Activated effector memory CD4-positive, alpha-beta T cell treated with Interleukin-2 at 50 U/mL for 16 hours (primary cell): ENCODE measurements around the gene YEATS4.
A peak's percentile ranks its signal among the peaks of the same experiment; 100 is the strongest.
"Not testable (repeated sequence)": the region's sequence is repeated elsewhere in the genome, so short reads cannot be mapped to it uniquely, and the experiment has no call there.

Experiments
- DNase-seq: peaks from one replicate; pipeline ENCODE4 v3.0.0-alpha.2; 2020

The YEATS4 gene

GRCh38 chr12:69359531-69360347 lies at the start of gene YEATS4:
Gene YEATS4 (plus strand): TSS chr12:69359743. CDS start chr12:69359973, 230 bp downstream.
- peak; percentile 79 for DNase-seq

DNA sequence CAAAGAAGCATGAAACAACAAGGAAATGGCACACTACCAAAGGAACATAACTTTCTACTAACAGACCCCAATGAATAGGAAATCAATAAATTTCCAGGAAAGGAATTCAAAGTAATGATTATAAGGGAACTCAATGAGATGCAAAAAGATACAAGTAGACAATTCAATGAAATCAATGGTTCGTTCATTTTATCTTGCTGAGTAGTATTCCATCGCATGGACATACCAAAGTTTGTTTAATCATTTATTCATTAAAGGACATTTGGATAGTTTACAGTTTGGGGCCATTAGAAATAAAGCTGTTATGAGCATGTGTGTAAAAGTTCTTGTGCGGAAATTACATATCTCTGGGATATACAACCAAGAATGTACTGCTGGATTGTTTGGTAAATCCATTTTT lies 46.3 kb upstream of the YEATS4 start:
- DNase-seq: no peak

DNA sequence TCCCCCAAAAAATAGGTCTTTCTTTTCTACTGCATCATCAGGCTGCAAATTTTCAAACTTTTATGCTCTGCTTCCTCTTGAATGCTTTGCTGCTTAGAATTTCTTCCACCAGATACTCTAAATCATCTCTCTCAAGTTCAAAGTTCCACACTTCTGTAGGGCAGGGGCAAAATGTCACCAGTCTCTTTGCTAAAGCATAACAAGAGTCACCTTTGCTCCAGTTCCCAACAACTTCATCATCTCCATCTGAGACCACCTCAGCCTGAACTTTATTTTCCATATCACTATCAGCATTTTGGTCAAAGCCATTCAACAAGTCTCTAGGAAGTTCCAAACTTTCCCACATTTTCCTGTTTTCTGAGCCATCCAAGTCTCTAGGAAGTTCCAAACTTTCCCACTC lies 42.8 kb upstream of the YEATS4 start:
- not testable (repeated sequence) for DNase-seq

- DNase-seq: not testable (repeated sequence)
Measured at GRCh38 chr12:69317233-69317632, 42.3 kb upstream of the YEATS4 start.

DNA sequence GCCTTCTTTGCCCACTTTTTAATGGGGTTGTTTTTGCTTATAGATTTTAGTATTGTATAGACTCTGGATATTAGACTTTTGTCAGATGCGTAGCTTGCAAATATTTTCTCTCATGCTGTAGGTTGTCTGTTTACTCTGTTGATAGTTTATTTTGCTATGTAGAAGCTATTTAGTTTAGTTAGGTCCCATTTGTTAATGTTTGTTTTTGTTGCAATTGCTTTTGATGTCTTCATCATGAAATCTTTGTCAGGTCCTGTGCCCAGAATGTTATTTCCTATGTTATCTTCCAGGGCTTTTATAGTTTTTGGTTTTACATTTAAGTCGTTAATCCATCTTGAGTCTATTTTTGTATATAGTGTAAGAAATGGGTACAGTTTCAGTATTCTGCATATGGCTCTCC lies 41.3 kb upstream of the YEATS4 start:
- no peak for DNase-seq

GRCh38 chr12:69321351-69321750 lies 38.2 kb upstream of the YEATS4 start:
- no peak for DNase-seq

GRCh38 chr12:69324797-69325466 lies 34.6 kb upstream of the YEATS4 start:
- DNase-seq: no peak

DNA sequence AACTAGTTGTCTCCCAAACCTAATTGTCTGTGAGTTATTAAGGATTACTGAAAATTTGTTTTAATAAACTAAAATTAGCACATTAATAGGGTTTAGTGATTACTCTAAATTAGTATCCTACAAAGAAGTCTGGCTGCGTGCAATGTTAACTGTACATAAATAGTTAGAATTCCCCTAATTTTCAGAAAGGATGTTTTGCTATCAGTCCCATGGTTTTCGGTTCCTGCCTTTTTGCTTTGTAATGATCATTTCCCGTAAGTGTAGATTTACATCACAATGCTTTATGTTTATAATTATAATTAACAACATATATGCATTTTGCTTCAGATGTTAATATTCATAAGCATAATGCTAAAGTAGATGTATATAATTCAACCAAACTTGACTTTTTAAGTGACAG lies 31.1 kb upstream of the YEATS4 start:
- no peak for DNase-seq

GRCh38 chr12:69329669-69330428 lies 29.7 kb upstream of the YEATS4 start:
- DNase-seq: peak; percentile 32

DNA sequence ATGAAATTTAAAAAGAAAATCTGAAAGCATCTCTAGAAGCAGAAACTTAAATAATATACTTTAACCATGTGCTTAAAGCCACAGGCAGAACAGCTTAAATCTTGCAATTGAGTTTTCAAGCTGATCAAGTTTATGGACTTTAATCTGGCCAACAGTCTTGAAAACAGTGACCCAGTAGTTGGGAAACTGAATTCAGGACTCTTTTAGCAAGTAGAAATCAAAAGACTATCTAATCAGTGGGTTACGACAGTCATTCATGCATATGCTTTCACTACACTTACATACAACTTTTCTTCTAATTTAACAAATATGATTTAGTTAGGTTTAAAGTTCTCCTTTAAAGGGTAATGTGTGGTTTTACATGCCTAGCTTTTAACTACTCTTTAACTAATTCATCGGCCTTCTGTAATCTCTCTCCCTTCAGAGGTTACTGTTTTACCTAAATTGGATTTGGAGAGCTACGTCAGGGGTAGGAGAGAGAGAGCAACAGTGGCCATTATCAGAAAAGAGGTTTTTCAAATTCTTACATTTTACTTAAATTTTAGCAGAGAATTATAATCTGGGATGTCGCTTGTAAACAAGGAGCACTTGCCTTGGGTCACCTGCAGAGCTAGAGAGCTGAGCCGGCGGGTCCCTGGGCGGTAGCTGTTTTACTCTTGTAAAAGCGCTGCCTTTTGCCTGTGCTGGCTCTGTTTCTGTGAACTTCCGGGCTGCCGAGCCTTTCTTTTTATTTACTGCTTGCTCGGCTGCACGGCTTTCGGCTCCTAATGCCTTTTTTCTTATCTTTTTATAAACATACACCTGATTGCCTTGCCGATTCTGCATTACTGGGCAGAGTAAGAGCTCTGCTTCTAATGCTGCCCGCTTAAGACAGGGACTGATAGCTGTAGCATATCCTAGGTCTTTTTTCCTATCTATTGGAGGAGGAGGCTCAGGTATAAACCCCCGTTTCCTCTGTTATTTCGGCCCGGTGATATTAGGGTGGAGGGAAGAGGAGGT lies 28.8 kb upstream of the YEATS4 start:
- peak; percentile 65 for DNase-seq

- DNase-seq: no peak
Measured at GRCh38 chr12:69331519-69331908, 28.0 kb upstream of the YEATS4 start.

DNA sequence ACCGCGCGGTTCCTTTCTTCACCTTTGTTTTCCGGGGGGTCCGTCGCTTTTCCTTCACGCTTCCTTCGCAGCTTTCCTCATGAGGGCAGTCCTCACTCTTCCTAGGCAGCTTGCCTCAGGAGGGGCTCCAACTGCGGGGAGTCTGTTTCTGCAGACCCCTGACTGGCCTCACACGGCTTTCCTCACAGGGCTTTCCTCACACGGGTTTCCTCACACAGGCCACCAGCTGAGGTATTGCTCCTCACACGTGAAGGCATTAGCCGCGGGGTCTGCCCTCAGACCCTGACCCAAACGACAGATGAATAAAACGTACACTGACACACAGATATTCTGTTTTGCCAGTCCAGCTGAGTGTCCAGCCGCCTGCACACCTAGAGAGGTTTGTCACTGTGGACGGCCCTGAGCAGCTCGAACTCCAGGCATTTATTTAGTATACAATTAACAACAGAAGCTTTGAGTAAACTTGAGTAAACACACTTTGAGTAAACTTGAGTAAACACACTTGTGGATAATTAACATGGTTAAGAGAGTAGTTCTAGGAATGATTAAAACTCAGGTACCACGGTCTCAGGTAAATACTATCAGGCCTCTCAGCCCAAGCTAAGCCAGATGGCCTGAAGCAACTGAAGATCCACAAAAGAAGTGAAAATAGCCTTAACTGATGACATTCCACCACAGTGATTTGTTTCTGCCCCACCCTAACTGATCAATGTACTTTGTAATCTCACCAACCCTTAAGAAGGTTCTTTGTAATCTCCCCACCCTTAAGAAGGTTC lies 27.4 kb upstream of the YEATS4 start:
- no peak for DNase-seq

DNA sequence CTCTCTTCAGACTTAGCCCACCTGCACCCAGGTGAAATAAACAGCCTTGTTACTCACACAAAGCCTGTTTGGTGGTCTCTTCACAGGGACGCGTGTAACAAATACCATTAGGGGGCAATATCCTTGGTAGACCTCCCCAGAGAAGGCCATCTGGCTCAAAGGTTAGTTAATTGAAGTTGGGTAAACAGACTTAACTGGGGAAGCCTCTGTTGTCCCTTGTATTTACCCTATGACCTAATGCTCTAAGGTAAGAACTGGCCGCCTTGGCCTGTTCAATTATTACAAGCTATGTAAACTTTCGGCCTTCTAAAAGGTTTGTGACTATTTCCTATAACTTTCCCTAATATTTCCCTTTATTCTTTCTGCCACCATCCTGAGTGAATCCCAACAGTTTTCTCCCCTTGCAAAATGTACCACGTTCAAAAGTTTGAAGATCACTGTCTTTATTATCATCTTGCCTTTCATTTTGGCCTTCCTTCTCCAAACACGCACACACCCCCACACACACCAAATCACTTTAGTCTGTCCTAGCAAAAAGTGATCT lies 26.7 kb upstream of the YEATS4 start:
- no peak for DNase-seq

- no peak for DNase-seq
Measured at GRCh38 chr12:69334158-69334557, 25.4 kb upstream of the YEATS4 start.

DNA sequence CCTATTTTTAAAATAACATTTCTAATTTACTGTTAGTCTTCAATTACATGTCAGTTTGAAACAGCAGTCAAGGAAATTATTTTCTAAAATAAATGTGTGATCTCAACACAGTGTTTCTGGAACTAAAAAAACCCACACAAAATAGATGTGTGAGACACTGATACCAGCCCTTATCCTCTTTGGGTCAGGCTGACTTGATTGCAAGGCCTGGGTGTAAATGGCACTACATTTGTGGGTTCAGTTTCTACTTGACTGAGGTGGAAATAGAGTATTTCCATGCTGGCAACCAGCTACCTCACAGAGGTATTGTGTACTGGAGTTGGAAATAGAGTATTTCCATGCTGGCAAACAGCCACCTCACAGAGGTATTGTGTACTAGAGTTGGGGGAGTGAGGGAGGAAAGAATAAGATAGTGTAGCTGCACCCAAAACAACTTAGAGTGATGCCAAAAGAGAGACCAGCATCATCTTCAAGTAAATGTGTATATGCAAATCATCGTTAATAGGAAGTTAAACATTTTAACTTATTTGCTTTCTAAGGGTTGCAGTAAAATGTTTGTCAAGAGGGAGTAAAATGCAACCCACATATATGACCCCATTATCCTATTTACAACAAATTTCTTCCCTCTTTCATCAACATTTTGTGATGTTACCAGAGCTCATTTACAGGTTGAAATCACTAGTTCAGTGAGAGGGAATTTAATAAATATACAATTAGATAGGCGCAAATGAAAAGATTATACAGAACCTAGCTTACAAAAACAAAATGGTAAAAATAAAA lies 22.0 kb upstream of the YEATS4 start:
- no peak for DNase-seq

DNA sequence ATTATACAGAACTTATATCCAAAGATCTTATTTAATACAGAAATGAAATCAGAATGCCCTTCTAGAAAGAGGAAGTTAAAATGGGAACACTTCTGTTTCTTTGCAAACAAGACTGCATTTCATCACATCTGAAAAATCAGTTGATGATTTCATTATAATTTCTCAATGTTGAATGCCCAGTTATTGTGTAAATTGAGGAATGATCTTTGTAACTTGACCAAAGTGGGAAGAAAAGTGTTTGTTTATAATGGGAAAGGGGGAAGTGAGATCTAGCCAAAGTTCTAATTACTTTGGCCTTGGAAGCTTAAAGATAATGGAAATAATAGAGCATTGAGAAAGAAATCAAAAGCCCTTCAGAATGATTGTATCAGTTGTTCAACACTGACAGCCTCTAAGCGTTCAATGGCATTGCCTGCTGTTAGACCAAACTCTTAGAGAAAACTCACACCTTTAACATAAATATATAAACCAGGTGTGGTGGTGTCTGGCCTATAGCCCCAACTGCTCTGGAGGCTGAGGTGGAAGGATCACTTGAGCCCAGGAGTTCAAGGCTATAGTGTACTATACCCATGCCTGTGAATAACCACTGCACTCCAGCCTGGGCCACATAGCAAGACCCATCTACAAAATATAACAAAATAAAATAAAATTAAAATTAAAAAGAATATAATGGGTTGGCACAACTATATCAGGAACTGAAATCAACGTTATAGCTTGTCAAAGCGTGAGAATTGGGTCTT lies 21.3 kb upstream of the YEATS4 start:
- no peak for DNase-seq

GRCh38 chr12:69338936-69339335 lies 20.6 kb upstream of the YEATS4 start:
- no peak for DNase-seq

GRCh38 chr12:69339999-69340398 lies 19.5 kb upstream of the YEATS4 start:
- DNase-seq: no peak

DNA sequence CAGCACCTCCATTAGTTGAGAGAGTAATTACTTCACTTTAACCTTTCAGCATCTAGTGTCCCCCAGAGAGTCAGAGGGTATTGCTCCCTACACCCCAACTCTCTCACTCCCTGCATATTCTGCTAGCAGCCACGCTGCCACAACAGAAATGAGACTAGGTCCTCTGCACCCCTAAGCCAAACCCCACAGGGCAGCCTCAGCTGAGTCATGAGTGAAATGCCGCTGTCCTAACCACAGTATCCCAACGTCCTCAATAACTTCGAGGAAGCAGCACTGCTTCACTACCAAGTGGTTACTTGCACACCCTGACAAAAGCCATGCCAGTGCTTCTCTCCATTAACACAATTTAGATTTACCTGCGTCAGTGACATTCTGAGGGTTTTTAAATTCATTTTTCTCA lies 18.2 kb upstream of the YEATS4 start:
- no peak for DNase-seq

- DNase-seq: no peak
Measured at GRCh38 chr12:69342421-69342820, 17.1 kb upstream of the YEATS4 start.
